HG02884 (cell line): ENCODE data around the gene DIAPH3.
A peak's percentile ranks its signal among the peaks of the same experiment; 100 is the strongest.
"Not testable (repeated sequence)": the region's sequence is repeated elsewhere in the genome, so short reads cannot be mapped to it uniquely, and the experiment has no call there.

Experiments used
- ATAC-seq: cut with Tn5 transposase; IDR thresholded peaks from one replicate; pipeline ENCODE4 v1.9.1; 2021; ENCODE audit warnings: mild to moderate bottlenecking, moderate library complexity; ENCODE audit not compliant: unreplicated experiment

Gene DIAPH3

DNA sequence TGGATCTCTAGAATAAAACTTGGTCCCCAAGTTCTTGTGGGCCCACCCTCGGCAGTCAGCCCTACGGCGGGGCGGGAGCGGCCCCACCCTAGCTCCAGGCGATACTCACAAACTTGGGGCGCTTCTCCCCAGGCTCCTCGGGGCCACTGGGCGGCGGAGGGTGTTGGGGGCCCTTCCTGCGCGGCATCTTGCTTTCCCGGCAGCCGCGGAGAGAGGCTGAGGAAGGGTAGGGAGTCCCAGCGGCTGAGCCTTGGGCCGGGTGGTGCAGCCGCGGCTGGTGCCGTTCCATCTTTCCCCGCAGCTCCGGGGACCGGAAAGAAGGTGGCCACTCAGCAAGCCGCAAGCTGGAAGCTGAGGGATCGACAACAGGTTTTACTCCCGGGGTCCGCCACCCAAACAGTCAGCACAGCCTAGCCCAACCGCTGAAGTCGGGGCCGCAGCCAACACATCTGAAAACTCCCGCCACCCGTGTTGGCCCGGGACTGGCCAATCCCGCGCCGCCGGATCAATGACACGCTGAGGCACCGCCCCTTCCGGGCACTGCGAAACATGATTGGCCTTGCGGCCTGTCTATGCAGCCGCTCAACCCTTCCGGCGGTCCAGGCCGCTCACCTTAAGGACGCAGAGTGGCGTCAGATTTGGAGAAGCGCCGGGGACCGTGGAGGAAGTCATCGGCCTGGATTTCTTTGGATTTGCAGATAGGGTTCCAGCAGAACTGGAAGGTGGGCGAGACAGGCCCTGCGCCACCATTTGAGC is at the start of gene DIAPH3:
Gene DIAPH3, minus strand, starts transcription at position 451 of the 756 bp plus-strand sequence. Its CDS starts 162 bp downstream, at position 289.
- peak; percentile 100 for ATAC-seq

DNA sequence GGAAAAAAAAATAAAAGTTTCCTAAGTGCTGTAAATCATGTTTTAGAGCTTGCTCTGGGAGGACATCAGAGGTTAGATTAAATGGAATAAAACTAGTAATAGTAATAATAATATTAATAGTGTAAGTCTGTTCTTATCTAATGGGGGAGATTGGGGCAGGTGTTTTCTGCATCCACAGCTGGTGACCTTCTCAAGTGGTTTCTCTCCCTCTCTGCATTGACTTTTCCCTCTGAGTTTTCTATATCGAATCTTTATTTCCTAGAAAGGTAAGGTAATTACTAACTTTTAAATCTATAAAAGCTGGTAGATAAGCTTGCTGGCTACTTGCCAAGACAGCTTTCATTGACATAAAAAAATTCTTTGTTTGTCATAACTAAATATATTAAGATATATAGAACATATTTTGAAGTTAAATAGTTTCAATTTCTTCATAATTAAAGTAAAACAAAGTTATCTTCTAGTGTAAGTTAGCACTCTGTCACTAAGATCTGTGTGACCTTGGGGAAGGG is 49.6 kb upstream of the DIAPH3 start:
- no peak for ATAC-seq

- no peak for ATAC-seq
Measured at GRCh38 chr13:60211548-60211947, 47.8 kb upstream of the DIAPH3 start.

GRCh38 chr13:60210510-60211330 is 47.0 kb upstream of the DIAPH3 start:
- no peak for ATAC-seq

GRCh38 chr13:60205499-60205898 is 41.8 kb upstream of the DIAPH3 start:
- not testable (repeated sequence) for ATAC-seq

DNA sequence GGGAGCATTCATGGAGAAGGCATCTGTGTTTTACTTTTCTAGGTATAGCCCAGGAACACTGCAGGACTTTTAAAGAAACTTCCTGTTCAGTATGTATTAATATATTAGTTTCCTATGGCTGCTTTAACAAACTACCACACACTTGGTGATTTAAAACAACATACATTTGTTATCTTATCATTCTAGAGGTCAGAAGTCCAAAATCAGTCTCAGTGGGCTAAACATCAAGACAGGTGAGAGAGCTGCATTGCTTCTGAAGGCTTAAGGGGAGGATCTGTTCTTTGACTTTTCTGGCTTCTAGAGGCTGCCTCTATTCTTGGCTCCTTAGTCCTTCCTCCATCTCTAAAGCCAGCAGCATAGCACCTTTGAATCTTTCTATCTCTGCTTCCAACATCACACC is 37.6 kb upstream of the DIAPH3 start:
- no peak for ATAC-seq

DNA sequence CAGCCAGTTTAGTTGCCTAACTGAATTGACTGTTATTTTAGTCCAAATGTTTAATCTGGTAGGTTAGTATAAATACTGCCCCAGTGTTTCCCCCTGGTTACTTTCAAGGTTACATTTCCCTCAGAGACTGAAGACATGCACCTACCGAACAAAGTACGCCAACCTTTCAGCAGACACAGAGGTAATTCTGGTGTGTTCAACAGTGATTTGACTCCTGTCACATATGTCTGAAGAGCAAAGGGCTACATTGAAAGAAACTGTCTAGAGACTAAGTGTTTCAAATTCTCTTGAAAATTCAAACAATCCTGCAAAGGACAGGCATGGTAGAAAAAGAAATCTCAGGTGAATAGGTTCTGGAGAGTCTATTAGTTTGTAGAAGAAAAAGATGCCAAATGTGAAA is 32.2 kb upstream of the DIAPH3 start:
- not testable (repeated sequence) for ATAC-seq

DNA sequence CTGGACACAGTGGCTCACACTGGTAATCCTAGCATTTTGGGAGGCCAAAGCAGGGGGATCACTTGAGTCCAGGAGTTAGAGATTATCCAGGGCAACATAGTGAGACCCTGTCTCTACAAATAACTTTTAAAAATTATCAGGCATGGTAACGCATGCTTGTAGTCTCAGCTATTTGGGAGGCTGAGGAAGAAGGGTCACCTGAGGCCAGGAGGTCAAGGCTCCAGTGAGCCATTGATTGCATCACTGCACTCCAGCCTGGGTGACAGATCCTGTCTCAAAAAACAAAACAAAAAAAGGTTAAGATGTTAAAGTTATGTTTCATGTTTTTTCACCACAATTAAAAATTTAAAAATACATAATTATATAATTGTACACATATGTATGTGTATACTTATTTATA is 19.2 kb upstream of the DIAPH3 start:
- no peak for ATAC-seq

DNA sequence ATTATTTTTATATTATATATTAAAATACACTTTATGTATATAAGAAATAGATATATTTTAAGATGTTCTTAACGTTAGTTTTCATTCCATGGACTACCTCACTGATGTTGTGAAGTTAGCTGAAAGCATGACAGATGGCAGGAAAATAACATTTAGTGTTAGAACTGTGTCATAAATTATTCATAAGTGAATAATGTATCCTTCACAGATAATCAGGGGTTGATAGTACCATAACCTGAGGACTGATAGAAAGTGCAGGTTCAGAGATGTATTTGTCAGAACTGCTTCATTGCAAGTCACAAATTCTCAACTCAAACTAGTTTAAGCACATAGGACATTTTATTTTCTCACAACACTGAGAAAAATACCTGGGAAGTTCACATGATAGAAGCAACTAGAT is 14.6 kb upstream of the DIAPH3 start:
- no peak for ATAC-seq

- no peak for ATAC-seq
Measured at GRCh38 chr13:60175571-60175970, 11.8 kb upstream of the DIAPH3 start.

- no peak for ATAC-seq
Measured at GRCh38 chr13:60174113-60174512, 10.4 kb upstream of the DIAPH3 start.

- ATAC-seq, result no peak
Measured at GRCh38 chr13:60172111-60172510, 8.4 kb upstream of the DIAPH3 start.

- ATAC-seq, result no peak
Measured at GRCh38 chr13:60170414-60170813, 6.7 kb upstream of the DIAPH3 start.

DNA sequence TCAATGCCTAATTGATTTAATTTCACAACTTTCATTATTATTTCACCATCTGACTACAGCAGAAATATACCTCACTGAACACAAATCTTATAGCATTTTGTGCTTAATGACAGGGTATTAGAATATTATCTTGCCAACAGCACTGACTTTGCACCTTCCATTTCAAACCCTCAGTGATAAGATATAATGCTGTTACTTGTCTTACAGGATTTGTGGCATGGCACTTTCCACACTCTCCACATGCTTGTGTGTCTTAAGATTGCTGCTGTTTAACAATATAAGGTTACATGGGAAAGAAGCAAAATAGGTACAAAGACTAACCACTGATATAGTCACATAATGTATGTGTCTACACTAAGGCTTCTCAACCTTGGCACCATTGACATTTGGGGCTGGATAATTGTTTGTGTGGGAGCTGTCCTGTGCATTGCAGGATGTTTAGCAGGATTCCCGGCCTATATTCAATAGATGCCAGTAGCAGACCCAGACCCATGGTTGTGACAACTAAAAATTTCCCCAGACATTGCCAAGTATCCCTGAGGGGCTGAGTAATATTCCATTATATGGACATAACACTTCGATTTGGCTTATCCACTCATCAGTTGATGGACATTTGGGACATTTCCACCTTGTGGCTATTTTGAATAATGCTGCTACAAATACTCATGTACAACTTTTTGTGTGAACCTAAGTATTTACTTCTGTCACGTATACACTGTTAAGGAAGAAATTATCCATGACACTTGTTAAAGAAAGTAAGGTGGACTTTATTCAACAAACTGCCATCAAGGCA is 5.7 kb upstream of the DIAPH3 start:
- no peak for ATAC-seq

GRCh38 chr13:60167121-60167520 is 3.4 kb upstream of the DIAPH3 start:
- ATAC-seq, result no peak

DNA sequence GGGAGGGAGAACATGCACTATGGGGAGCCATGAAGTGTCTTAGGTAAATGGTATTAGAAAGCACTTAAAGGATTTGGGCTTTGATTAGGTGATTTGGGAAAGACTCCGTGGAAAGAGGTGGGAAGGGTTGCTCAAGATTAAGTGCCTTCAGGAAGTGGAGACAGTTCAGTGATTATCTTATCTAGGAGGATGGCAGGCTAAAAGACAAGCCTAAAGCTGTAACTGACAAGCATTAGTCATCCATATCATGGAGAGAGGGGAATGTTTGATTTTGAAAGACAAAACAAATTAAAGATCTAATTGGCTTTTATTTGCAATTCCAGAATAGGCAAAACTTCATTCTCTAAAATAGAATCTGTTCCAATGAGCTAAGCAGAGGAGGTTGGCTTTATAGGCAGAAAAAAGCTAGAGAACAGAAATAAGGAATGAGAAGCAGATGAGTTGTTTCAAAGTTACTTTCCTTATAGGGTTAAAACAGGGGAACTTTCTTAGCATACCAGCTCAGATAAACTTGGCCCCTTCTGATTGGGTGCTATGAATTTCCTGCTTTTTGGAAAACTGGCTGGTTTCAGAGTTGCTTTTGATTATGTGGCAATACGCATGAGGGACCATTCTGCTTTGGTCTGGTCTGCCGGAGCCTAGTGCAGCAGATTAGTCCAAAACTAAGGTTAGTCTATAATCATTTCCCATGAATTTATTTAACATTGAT is 1.8 kb upstream of the DIAPH3 start:
- ATAC-seq, result no peak

DNA sequence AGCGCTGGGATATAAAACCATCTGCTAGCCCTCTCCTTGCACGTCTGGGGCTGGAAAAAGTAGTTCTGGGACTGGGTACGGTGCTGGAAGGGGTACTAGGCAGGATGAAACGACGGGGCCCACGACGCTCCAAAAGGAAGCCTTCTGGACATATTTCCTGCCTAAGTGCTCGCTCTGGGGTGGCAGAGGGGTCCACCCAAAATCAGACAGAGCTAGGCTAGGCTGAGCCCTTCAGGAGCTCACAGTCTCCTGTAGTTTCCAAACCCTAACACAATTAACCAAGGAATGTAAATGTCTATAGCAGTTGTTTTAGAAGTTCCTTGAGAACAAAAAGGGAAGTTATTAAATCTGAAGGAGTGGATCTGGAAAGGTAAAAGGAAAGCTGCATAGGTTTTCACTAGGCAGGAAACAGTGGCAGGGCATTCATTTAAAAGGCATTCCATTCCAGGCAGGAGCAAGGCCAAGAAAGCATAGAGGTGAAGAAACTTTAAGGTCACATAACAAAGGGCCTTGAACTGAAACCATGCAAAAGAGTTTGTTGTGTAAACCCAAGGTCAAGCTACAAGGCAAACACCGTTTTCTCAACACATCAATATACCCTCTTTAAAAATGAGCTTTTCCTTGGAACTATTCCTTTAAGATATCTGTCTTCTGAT is 634 bp upstream of the DIAPH3 start:
- ATAC-seq, result peak; percentile 18

DNA sequence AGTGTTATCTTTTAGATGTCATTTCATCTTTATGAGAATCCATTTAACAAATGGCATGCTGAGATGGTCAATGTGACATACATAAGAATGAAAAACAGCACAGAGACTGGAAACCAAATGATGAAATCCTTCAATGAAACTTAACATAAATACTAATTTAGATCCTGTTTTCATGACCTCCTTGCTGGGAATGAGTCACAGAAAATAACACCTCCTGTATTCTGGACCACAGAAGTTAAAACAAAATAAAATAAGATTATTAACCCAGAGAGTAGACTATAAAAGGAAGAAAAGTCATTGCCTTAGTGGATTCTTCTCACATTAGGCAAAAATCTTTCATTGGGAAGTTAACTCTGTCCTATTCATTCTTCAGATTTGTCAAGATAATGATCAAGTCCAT is 1.6 kb downstream of the DIAPH3 start:
- ATAC-seq, result no peak

DNA sequence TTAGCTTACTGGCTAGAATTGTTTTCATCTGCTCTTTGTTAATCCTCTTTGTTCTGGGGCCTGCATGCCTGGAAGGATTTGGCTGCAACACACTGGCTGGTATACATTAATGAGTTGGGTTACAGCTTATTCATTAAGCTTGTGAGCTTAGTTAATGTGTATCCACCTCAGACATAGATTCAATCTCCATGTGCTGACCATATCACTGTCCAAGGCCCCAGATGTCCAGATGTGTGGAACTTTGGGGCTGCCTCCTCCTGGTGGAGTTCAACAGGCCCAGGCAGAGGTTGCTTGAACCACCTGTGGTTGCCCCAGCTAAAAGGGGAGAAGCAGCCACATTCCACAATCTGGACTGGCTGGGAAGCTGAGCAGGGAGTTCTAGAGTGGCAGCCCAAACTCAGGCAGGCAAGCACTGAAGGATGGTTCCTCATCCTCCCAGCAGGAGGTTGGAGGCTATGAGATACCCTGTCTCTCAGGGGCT is 5.4 kb downstream of the DIAPH3 start:
- no peak for ATAC-seq

DNA sequence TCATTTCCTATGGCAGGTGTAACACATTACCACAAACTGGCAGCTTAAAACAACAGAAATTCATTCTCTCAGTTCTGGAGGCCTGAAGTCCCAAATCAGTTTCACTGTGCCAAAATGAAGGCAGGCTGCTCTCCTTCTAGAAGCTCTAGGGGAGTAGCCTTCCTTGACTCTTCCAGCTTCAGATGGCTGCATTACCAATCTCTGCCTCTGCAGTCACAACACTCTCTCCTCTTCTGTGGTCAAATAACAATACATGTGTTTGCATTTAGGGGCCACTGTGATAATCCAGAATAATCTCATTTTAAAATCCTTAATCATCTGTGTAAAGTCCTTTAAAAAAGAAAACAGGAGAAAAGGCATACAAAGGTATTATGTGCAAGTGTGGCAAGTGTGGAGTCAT is 7.8 kb downstream of the DIAPH3 start:
- ATAC-seq, result peak; percentile 59
